GM21367 (cell line): ENCODE results near the gene SOX6.
"Not testable (repeated sequence)": the region's sequence is repeated elsewhere in the genome, so short reads cannot be mapped to it uniquely, and the experiment has no call there.

Experiments
- ATAC-seq: cut with Tn5 transposase; IDR thresholded peaks from one replicate; pipeline ENCODE4 v1.9.1; 2021; ENCODE audit not compliant: unreplicated experiment

The SOX6 gene

GRCh38 chr11:16356057-16356760, at the start of gene SOX6:
Gene SOX6 (minus strand): TSS chr11:16356546. CDS start chr11:16341248, 15,298 bp downstream.
- ATAC-seq: no peak

- no peak for ATAC-seq
These were observed 48.5 kb upstream of the SOX6 start for GRCh38 chr11:16404781-16405285.

- no peak for ATAC-seq
These were observed 47.5 kb upstream of the SOX6 start for GRCh38 chr11:16403851-16404250.

GRCh38 chr11:16403448-16403803, 47.1 kb upstream of the SOX6 start:
- ATAC-seq: no peak

GRCh38 chr11:16402654-16403447, 46.5 kb upstream of the SOX6 start:
- ATAC-seq: no peak

GRCh38 chr11:16397390-16397789, 41.0 kb upstream of the SOX6 start:
- no peak for ATAC-seq

- no peak for ATAC-seq
These were observed 39.3 kb upstream of the SOX6 start for GRCh38 chr11:16395601-16396000.

GRCh38 chr11:16394947-16395346, 38.6 kb upstream of the SOX6 start:
- no peak for ATAC-seq

- ATAC-seq: no peak
These were observed 37.0 kb upstream of the SOX6 start for GRCh38 chr11:16393340-16393739.

- ATAC-seq: no peak
These were observed 36.3 kb upstream of the SOX6 start for GRCh38 chr11:16392616-16393015.

- not testable (repeated sequence) for ATAC-seq
These were observed 34.5 kb upstream of the SOX6 start for GRCh38 chr11:16390826-16391225.

GRCh38 chr11:16385099-16385498, 28.8 kb upstream of the SOX6 start:
- no peak for ATAC-seq

- ATAC-seq: no peak
These were observed 26.5 kb upstream of the SOX6 start for GRCh38 chr11:16382638-16383380.

GRCh38 chr11:16382186-16382585, 25.8 kb upstream of the SOX6 start:
- ATAC-seq: no peak

- ATAC-seq: no peak
These were observed 24.7 kb upstream of the SOX6 start for GRCh38 chr11:16380941-16381568.

- ATAC-seq: no peak
These were observed 22.6 kb upstream of the SOX6 start for GRCh38 chr11:16378906-16379305.

- ATAC-seq: no peak
These were observed 21.4 kb upstream of the SOX6 start for GRCh38 chr11:16377746-16378145.

GRCh38 chr11:16375664-16376063, 19.3 kb upstream of the SOX6 start:
- ATAC-seq: not testable (repeated sequence)

GRCh38 chr11:16373768-16374167, 17.4 kb upstream of the SOX6 start:
- no peak for ATAC-seq

GRCh38 chr11:16372355-16372754, 16.0 kb upstream of the SOX6 start:
- no peak for ATAC-seq

GRCh38 chr11:16367252-16367651, 10.9 kb upstream of the SOX6 start:
- ATAC-seq: no peak
